ENCODE measurements around the gene SPTB. TPM values are rescaled to one million over a fixed set of nuclear protein-coding genes. Genes with fewer than 3 reads are reported as not detected.

SPTB gene
- total and polyA plus RNA-seq, 10 donors, result 0.06 to 20.9 (median 3.9) TPM

DNA sequence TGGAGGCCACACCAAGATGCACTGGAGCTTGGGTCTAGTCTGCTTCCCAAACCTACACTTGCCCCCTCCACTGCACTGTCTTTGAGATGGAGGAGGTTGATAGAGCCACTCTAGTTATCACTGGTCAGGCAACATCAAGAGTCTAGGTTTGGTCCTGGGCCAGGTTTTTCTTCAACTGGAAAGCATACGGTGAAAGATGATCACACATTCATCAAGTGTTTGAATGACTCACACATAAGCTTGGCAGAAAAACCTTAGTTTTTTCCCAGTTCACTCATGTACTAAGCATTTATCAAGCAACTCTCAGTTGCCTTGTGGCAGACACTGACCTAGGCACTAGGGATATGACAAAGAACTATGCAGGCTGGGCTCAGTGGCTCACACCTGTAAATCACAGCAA, 91.0 kb downstream of the SPTB start:
- Histone ChIP-seq H3K9me3 (no peaks in the 10 kb centered on the region), H3K4me3 (no peak overlapping the region), H3K4me1 (peaks cover 0 to 17% (median 8%) of the 10 kb centered on the region in 6 donors), H3K27me3 (replicated peaks in 1 of 7) (no peaks in the 10 kb centered on the region), H3K27ac (no peak overlapping the region), H3K36me3 (no peaks in the 10 kb centered on the region)
- no peak for DNase-seq
- intact Hi-C loops (cut with DNase I; ENCODE audit: low total_unique reads), result no loop called here
- TF ChIP-seq, protein P1, sequence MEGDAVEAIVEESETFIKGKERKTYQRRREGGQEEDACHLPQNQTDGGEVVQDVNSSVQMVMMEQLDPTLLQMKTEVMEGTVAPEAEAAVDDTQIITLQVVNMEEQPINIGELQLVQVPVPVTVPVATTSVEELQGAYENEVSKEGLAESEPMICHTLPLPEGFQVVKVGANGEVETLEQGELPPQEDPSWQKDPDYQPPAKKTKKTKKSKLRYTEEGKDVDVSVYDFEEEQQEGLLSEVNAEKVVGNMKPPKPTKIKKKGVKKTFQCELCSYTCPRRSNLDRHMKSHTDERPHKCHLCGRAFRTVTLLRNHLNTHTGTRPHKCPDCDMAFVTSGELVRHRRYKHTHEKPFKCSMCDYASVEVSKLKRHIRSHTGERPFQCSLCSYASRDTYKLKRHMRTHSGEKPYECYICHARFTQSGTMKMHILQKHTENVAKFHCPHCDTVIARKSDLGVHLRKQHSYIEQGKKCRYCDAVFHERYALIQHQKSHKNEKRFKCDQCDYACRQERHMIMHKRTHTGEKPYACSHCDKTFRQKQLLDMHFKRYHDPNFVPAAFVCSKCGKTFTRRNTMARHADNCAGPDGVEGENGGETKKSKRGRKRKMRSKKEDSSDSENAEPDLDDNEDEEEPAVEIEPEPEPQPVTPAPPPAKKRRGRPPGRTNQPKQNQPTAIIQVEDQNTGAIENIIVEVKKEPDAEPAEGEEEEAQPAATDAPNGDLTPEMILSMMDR (IDR thresholded peaks at IDR 0.05 in 8 of 11, conservative IDR thresholded peaks at IDR 0.05 in 3 of 11), result no peak
- TF ChIP-seq POLR2AphosphoS5 (IDR thresholded peaks at IDR 0.05), result no peak
- TF ChIP-seq POLR2A (IDR thresholded peaks at IDR 0.05), result no peak
- 32 to 66% (median 59%) methylated on average over 1 of the region's 1 CpG for WGBS, 5 donors

DNA sequence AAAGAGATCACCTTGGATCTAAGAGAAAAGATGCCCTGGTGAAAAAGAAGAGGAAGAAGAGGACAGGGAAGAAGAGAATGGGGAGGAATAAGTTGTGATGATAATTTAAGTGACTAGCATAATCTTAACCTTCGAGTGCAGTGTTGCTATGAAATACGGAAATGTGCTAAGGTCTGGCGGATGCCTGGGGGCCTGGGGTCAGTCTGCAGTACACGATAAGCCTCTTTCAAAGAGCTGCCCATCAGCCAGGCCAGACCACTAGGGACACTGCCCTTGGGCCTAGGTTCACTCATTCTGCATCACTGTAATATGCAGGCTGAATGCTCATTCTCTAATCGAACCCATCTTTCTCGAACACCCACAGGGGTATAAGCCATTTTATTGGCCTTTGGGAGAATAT, 92.1 kb downstream of the SPTB start:
- peak in 2 of 3 donors; percentile 68 to 78 for TF ChIP-seq POLR2AphosphoS5 (IDR thresholded peaks at IDR 0.05)
- no peak for TF ChIP-seq POLR2A (IDR thresholded peaks at IDR 0.05)
- 76 to 84% (median 77%) methylated on average over 6 of the region's 6 CpGs for WGBS, 5 donors

DNA sequence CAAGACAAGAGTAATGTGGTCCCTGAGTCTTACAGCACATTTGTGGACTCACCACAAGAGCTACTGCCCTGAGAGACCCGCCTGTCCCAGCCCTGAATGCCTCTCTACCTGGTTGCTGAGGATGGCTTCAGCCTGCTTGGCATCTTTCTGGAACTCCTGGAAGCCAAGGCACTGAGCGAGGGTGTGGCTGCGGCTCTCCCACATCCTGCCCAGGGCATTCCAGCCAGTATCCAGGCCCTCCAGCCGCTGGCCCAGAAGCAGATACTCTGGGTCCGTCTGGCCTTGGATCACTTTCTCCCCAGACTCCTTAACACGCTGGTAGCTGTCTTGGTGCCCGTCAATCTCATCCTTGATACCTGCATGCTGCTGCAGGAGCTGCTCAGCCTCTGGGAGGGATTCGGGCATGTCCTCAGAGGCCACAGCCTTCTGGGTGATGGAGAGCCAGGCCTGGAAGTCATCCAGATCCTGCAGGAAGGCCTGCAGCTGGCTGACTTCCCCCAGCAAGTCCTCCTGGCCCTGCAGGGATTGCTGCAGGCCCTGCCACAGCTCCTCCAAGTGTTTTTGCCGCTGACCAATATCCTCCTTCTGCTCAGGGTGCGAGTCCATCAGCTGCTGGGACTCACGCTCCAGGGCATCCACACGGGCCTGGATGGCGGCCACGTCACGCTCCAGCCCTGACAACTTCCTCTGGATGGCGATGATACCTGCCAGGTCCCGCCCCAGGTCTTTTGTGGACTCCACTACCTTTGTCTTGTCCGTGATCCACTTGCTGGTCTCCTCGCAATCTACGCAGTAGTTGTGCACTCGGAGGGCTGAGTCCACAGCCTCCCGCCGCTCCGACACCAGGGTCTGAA, 93.2 kb downstream of the SPTB start:
- no peak overlapping the region for H3K4me3 ChIP-seq
- no peak for DNase-seq
- WGBS, 5 donors, result 77 to 89% (median 80%) methylated on average over 20 to 24 of the region's 24 CpGs
- no peaks in the 10 kb centered on the region for H3K9me3 ChIP-seq
- intact Hi-C loops (cut with DNase I; ENCODE audit: low total_unique reads), result no loop called here
- H3K27ac ChIP-seq, result no peak overlapping the region
- H3K27me3 ChIP-seq (replicated peaks in 1 of 7), result no peaks in the 10 kb centered on the region
- TF ChIP-seq POLR2AphosphoS5 (IDR thresholded peaks at IDR 0.05), result peak in 2 of 3 donors; percentile 49 to 60
- TF ChIP-seq, protein P1 (IDR thresholded peaks at IDR 0.05 in 8 of 11, conservative IDR thresholded peaks at IDR 0.05 in 3 of 11), result no peak
- no peaks in the 10 kb centered on the region for H3K36me3 ChIP-seq
- peaks cover 0 to 17% (median 8%) of the 10 kb centered on the region in 6 donors for H3K4me1 ChIP-seq

More for the DNA sequence above, 92.1 kb downstream of the SPTB start:
- H3K27me3 ChIP-seq (replicated peaks in 1 of 7), result no peaks in the 10 kb centered on the region
- no peaks in the 10 kb centered on the region for H3K9me3 ChIP-seq
- no peaks in the 10 kb centered on the region for H3K36me3 ChIP-seq
- no peak for DNase-seq
- peaks cover 0 to 17% (median 8%) of the 10 kb centered on the region in 6 donors for H3K4me1 ChIP-seq
- intact Hi-C loops (cut with DNase I; ENCODE audit: low total_unique reads), result no loop called here
- H3K27ac ChIP-seq, result no peak overlapping the region
- H3K4me3 ChIP-seq, result no peak overlapping the region

DNA sequence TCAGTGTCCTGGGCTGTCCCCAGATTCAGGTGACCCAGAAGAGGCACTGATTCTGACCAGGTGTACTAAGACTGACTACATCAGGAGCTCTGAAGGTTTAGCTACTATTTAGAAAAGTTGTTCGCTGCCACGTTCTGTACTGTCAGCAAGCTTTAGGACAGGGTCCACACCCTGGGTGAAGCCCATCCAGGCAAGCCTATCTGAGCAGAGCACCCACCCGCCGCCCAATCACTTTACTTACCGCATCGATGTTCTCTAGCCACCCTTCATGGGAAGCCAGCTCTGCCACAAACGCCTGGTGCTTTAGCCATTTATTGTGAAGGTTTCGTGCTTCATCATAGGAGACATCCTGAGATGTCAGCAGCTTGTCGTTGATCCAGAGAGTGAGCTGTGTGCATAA, 95.7 kb downstream of the SPTB start:
- intact Hi-C loops (cut with DNase I; ENCODE audit: low total_unique reads), result no loop called here
- Histone ChIP-seq H3K4me1 (peaks cover 0 to 17% (median 8%) of the 10 kb centered on the region in 6 donors), H3K27me3 (replicated peaks in 1 of 7) (no peaks in the 10 kb centered on the region), H3K27ac (no peak overlapping the region), H3K36me3 (no peaks in the 10 kb centered on the region), H3K9me3 (no peaks in the 10 kb centered on the region), H3K4me3 (no peak overlapping the region)
- 89 to 96% (median 93%) methylated on average over 9 of the region's 9 CpGs for WGBS, 5 donors
- peak; percentile 42 for DNase-seq
- no peak for TF ChIP-seq POLR2AphosphoS5 (IDR thresholded peaks at IDR 0.05)
- TF ChIP-seq, protein P1 (IDR thresholded peaks at IDR 0.05 in 8 of 11, conservative IDR thresholded peaks at IDR 0.05 in 3 of 11), result no peak
